Choroid plexus epithelial cell (primary cell): ENCODE measurements around the gene CENPX.

Experiments
- DNase-seq: peaks from one replicate; pipeline ENCODE4 v3.0.0-alpha.2; 2010; ENCODE audit warnings: low read depth
- H3K4me3 ChIP-seq: 2 replicates; pipeline ENCODE4 v1.5.1; 2011; ENCODE audit warnings: low read depth, mild to moderate bottlenecking, control low read depth, low read length, moderate library complexity
- CTCF ChIP-seq: conservative IDR thresholded peaks from 2 replicates; pipeline ENCODE4 v1.5.1; 2011; ENCODE audit warnings: low read depth, mild to moderate bottlenecking, control low read depth, inconsistent platforms, low read length, moderate library complexity

The CENPX gene

DNA sequence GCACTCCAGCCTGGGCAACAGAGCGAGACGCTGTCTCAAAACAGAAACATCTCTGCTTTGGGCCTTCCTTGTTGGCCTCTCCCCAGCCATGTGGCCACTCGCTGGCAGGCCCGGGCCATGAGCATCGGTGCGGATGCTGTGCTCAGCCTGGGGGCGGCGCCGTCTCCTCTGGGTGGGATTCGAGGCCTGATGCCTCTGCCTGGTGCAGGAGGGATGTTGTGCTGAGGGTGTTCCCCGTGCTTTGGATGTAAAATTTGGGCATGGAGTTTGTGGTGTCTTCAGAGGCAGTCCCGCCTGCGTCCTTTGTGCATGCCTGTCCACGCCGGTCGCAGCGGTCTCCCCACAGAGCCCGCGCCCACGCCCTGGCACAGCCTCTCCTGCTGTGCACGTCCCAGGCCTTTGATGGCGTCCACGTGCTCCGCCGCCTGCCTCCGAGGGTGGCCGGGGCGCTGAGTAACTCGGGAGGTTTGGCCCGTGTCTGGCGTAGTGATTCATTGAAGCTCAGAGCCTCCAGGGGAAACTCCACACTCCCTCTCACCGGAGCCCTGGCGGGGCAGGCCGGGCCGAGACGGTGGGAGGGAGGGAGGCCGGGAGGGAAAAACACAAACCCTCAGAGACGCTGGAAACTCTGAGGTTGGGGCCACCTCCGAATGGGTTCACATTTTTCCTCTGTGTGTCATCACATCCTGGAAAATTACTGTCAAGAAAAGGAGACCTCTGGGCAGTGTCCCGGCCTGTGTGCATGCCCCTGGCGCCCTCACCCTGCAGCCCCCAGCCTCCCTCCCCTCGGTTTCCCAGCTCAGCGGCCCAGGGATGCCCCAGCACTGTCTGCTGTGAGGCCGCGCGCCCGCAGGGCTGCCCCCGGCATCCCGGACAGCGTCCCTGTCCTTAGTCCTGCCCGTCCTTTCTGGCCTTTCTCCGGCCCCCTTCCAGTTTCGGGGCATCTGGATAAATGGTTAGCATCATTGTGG lies 19.0 kb downstream of the CENPX start:
- DNase-seq, result peak; percentile 93
- no peak overlapping the region for H3K4me3 ChIP-seq
- no peak for TF ChIP-seq CTCF

DNA sequence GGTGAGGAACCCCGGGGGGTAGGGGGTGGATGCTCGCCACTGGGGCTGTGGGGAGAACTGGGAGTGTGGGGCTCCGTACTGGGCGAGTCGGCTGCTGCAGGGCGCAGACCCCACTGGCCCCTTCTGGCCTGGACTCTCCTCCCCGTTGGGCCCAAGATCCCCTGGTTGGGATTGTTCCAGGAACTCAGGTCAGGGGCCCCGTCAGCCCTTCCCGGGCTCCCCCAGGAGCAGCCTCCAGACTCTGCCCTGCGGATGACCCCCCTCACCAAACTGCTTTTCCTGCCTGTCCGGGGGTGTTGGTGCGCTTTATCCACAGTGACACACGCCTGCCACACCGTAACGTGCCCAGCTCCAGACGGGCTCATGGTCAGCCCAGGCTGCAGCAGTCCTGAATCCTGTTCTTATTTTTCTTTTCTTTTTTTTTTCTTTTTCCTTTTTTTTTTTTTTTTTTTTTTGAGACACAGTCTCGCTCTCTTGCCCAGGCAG lies 21.1 kb downstream of the CENPX start:
- no peak overlapping the region for H3K4me3 ChIP-seq
- no peak for TF ChIP-seq CTCF
- DNase-seq, result no peak

DNA sequence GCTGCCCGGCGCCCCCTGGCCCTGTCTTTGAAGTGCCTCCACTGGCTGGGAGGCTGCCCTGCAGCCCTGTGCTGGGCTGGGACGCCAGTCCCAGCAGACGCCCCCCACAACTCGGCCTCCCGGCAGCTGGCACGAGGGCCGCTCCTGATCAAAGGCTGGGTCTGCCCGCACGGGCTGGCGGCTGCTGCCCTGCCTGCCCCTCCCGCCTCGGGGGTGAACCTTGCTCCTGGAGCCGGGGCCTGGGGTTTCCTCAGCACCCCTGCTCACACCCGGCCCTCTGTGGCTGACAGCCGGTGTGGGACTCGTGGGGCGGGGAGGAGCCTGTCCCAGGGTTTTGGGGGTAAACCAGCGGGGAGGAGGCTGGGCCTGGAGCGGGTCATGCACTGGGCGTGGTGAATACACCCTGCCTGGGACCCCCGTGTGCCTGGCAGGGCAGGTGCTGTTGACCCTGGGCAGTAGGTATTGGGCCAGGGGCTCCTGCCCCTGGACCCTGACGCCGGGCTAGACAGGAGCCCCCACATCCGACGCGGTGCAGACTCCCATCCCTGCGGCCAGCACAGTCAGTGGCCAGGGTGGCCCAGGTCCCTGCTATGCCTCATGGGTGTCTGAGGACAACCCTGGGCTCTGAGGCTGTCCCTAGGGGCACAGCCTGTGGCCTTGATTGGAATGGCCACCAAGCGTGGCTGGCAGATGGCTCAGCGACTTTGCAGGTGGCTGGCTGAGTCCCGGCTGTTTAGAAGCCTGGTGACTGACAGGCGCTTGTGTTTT lies 21.7 kb downstream of the CENPX start:
- TF ChIP-seq CTCF, result no peak
- DNase-seq, result no peak
- no peak overlapping the region for H3K4me3 ChIP-seq

GRCh38 chr17:81999976-82000802 lies 22.5 kb downstream of the CENPX start:
- DNase-seq, result no peak
- no peak overlapping the region for H3K4me3 ChIP-seq

DNA sequence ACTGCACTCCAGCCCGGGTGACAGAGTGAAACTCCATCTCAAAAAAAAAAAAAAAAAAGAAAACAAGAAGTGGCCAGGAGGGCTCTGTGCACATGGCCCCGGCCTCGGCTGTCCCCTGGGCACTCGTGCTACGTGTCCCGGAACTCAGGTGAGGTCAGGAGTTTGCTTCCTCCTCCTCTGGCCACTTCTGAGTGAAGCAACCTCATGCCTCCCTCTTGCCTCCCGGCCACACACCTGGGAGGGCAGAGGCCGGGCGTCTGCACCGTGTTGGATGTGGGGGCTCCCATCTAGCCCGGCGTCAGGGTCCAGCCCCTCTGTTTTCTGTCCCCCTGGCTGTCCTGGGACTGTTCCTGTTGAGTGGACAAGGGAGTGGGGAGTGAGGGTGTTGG lies 23.1 kb downstream of the CENPX start:
- no peak for DNase-seq
- no peak for TF ChIP-seq CTCF
- H3K4me3 ChIP-seq, result no peak overlapping the region

More at GRCh38 chr17:81999976-82000802, 22.5 kb downstream of the CENPX start:
- TF ChIP-seq CTCF, result no peak

- TF ChIP-seq CTCF, result no peak
- H3K4me3 ChIP-seq, result no peak overlapping the region
- no peak for DNase-seq
These were observed 23.8 kb downstream of the CENPX start for GRCh38 chr17:81998691-81999438.
